Measurements from ENCODE around the gene TYROBP. TPM values are rescaled to one million over a fixed set of nuclear protein-coding genes. Genes with fewer than 3 reads are reported as not detected.

The TYROBP gene
- total and polyA plus RNA-seq, 2 of the 8 experiments (the other 6 are each of a cell fraction or from before 2014, with no cell fraction given), result 0.18 TPM; not detected in 1

GRCh38 chr19:35945121-35945790, 37.2 kb upstream of the TYROBP start:
- H4K91ac ChIP-seq (replicated peaks; ENCODE audit: insufficient read length, low read length), result no peak overlapping the region
- H3K56ac ChIP-seq (replicated peaks; ENCODE audit: insufficient read length, low read depth, low read length), result no peak overlapping the region
- no peak overlapping the region for H2BK15ac ChIP-seq (ENCODE audit: low read length)
- no peak overlapping the region for H2AK5ac ChIP-seq (ENCODE audit: low read depth, low read length)
- no peak overlapping the region for H3K4me3 ChIP-seq (ENCODE audit: extremely low read depth in 1 of 4, insufficient read depth in 2 of 4, low read depth in 3 of 4, low read length in 4 of 4)
- no peaks in the 10 kb centered on the region for H3K79me2 ChIP-seq (ENCODE audit: control insufficient read depth in 1 of 2, insufficient read depth in 2 of 2, low read length in 2 of 2)
- no peaks in the 10 kb centered on the region for H3K9me3 ChIP-seq (ENCODE audit: insufficient read depth in 2 of 2, low read depth in 1 of 2, low read length in 1 of 2)
- H3K79me1 ChIP-seq (ENCODE audit: low read depth, low read length), result no peaks in the 10 kb centered on the region
- H4K20me1 ChIP-seq (replicated peaks in 1 of 2; ENCODE audit: control insufficient read depth in 1 of 2, insufficient read depth in 2 of 2, low read length in 2 of 2), result peaks cover 0 to 15% of the 10 kb centered on the region in 2 experiments
- FAIRE-seq (no peak), DNase-seq (ENCODE audit: low read depth in 1 of 2, low spot score in 2 of 2) (no peak)
- H3K23me2 ChIP-seq (ENCODE audit: low read depth, low read length), result 0 out of 2 replicates have a peak, but pooled peaks cover 2% of the 10 kb centered on the region
- WGBS, 2 experiments (ENCODE audit: extremely low coverage in 1 of 2, insufficient coverage in 1 of 2, insufficient read length in 1 of 2, insufficient replicate concordance in 2 of 2, low coverage in 1 of 2, low lambda C conversion rate in 2 of 2, missing lambda C conversion rate in 1 of 2), result 96% methylated on average over 8 of the region's 11 CpGs; no CpG with 5 or more reads in 1 of the 2 experiments
- no peak overlapping the region for H2BK12ac ChIP-seq (ENCODE audit: low read depth, low read length)
- H3K4ac ChIP-seq (replicated peaks; ENCODE audit: insufficient read length, low read depth, low read length), result no peak overlapping the region
- CTCF ChIA-PET (ENCODE audit: partially characterized antibody), result interaction anchor here (0.9 to 1.6 kb wide), 3 partner anchors 21 to 51 kb away, joined by 3 to 4 read pairs (median 3); no protein-coding TSS in a partner anchor
- no peak overlapping the region for H2BK20ac ChIP-seq (ENCODE audit: low read length)
- no peak overlapping the region for H3K18ac ChIP-seq (ENCODE audit: extremely low read depth, low read length)
- H2AFZ ChIP-seq (ENCODE audit: low read length), result no peak overlapping the region
- H4K8ac ChIP-seq (ENCODE audit: extremely low read depth, insufficient read depth, low read length), result peak overlapping the region; percentile 85; the same call in 1 of the 2 replicates
- H4K5ac ChIP-seq (ENCODE audit: insufficient read length, low read depth, low read length), result no peak overlapping the region
- no peak overlapping the region for H3K9ac ChIP-seq (replicated peaks in 1 of 4; ENCODE audit: extremely low read depth in 1 of 4, low read depth in 3 of 4, low read length in 3 of 4)
- no peak overlapping the region for H3K14ac ChIP-seq (ENCODE audit: insufficient read length)
- H3K36me3 ChIP-seq (ENCODE audit: control insufficient read depth in 2 of 4, insufficient read depth in 4 of 4, low read length in 3 of 4), result peaks cover 0 to 9% (median 3%) of the 10 kb centered on the region in 4 experiments; a peak in 1 of 8 replicates
- 0 out of 7 replicates have a peak, but pooled peaks cover 0 to 3% (median 0%) of the 10 kb centered on the region in 4 experiments for H3K27me3 ChIP-seq (replicated peaks in 1 of 4; ENCODE audit: control insufficient read depth in 3 of 4, extremely low read depth in 1 of 4, insufficient read depth in 3 of 4, low read length in 3 of 4)
- H3K27ac ChIP-seq (ENCODE audit: low read depth, low read length), result no peak overlapping the region
- H2BK120ac ChIP-seq (replicated peaks; ENCODE audit: low read depth, low read length), result no peak overlapping the region
- peaks cover 0 to 3% (median 1%) of the 10 kb centered on the region in 4 experiments; a peak in 1 of 7 replicates for H3K4me1 ChIP-seq (replicated peaks in 1 of 4; ENCODE audit: control insufficient read depth in 3 of 4, insufficient read depth in 4 of 4, low read length in 3 of 4)
- no peak overlapping the region for H3K4me2 ChIP-seq (ENCODE audit: insufficient read depth in 1 of 2, low read depth in 2 of 2, low read length in 2 of 2)
- no peak overlapping the region for H3K23ac ChIP-seq (ENCODE audit: insufficient read length)
- H2BK5ac ChIP-seq (ENCODE audit: low read depth, low read length), result no peak overlapping the region; the same call in 1 of the 2 replicates
- POLR2A ChIA-PET (ENCODE audit: partially characterized antibody), result interaction anchor here (1.1 kb wide), 1 partner anchor 152 kb away, joined by 3 read pairs; no protein-coding TSS in a partner anchor
- TF ChIP-seq YY1 (IDR thresholded peaks at IDR 0.05; ENCODE audit: low read depth, low read length), result no peak
- no peak for TF ChIP-seq TAF7 (optimal IDR thresholded peaks at IDR 0.05; ENCODE audit: borderline replicate concordance, low read depth, low read length)
- no peak for TF ChIP-seq HDAC2 (IDR thresholded peaks at IDR 0.05; ENCODE audit: borderline replicate concordance in 1 of 2, low read depth in 2 of 2, low read length in 2 of 2)
- no peak for TF ChIP-seq EP300 (IDR thresholded peaks at IDR 0.05; ENCODE audit: borderline replicate concordance in 1 of 2, low read depth in 2 of 2, low read length in 2 of 2)
- TF ChIP-seq SUZ12 (IDR thresholded peaks at IDR 0.05; ENCODE audit: low read length), result no peak
- TF ChIP-seq USF2 (IDR thresholded peaks at IDR 0.05; ENCODE audit: low read length), result no peak
- TF ChIP-seq HDAC6 (IDR thresholded peaks at IDR 0.05; ENCODE audit: low read depth, low read length), result no peak
- no peak for TF ChIP-seq JUND (IDR thresholded peaks at IDR 0.05; ENCODE audit: low read length)
- TF ChIP-seq SIX5 (IDR thresholded peaks at IDR 0.05; ENCODE audit: low read depth, low read length), result no peak
- TF ChIP-seq CHD2 (IDR thresholded peaks at IDR 0.05; ENCODE audit: low read length), result no peak
- no peak for TF ChIP-seq EGR1 (IDR thresholded peaks at IDR 0.05; ENCODE audit: borderline replicate concordance, low read depth, low read length)

Data from H1 (cell line).